Measurements from ENCODE around the gene TM9SF3. TPM values are rescaled to one million over a fixed set of nuclear protein-coding genes. Genes with fewer than 3 reads are reported as not detected.

Gene TM9SF3
- total RNA-seq, 3 donors from 2014 or later: 95.7 to 118 (median 116) TPM

- no peaks in the 10 kb centered on the region for H3K9me3 ChIP-seq
- DNase-seq (ENCODE audit: low spot score in 2 of 2): no peak
- intact Hi-C loops (cut with DNase I; ENCODE audit: low total_unique reads): no loop called here
- H3K36me3 ChIP-seq: no peaks in the 10 kb centered on the region
- no peak overlapping the region for H3K4me3 ChIP-seq
- H3K27ac ChIP-seq: no peak overlapping the region
- no peaks in the 10 kb centered on the region for H3K27me3 ChIP-seq
- TF ChIP-seq POLR2AphosphoS5 (IDR thresholded peaks at IDR 0.05) (no peak), POLR2A (IDR thresholded peaks at IDR 0.05) (no peak)
- TF ChIP-seq, protein P1, sequence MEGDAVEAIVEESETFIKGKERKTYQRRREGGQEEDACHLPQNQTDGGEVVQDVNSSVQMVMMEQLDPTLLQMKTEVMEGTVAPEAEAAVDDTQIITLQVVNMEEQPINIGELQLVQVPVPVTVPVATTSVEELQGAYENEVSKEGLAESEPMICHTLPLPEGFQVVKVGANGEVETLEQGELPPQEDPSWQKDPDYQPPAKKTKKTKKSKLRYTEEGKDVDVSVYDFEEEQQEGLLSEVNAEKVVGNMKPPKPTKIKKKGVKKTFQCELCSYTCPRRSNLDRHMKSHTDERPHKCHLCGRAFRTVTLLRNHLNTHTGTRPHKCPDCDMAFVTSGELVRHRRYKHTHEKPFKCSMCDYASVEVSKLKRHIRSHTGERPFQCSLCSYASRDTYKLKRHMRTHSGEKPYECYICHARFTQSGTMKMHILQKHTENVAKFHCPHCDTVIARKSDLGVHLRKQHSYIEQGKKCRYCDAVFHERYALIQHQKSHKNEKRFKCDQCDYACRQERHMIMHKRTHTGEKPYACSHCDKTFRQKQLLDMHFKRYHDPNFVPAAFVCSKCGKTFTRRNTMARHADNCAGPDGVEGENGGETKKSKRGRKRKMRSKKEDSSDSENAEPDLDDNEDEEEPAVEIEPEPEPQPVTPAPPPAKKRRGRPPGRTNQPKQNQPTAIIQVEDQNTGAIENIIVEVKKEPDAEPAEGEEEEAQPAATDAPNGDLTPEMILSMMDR (IDR thresholded peaks at IDR 0.05): no peak
- H3K4me1 ChIP-seq: no peaks in the 10 kb centered on the region
Observed at GRCh38 chr10:96609510-96609909, 22.7 kb upstream of the TM9SF3 start.

DNA sequence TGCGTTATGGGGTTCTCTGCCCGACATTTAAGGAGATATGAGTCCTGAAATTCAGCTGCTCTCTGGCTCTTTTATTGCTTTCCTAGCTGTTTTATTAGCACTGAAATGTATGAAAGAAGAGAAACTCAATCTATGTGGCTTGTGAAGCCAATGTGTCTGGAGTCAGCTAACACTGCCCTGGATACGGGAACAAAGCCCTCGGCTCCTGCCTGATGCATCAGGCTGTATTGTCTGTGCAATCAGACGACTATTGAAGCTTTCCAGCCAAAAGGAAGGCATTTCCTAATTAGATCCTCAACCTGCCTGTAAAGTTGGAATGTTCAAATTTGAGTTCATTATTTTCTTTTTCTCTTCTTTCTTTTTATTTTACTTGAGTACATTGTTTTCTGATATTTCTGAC is 22.0 kb upstream of the TM9SF3 start:
- Histone ChIP-seq H3K27me3 (no peaks in the 10 kb centered on the region), H3K9me3 (no peaks in the 10 kb centered on the region), H3K27ac (no peak overlapping the region), H3K4me3 (no peak overlapping the region), H3K36me3 (no peaks in the 10 kb centered on the region), H3K4me1 (no peaks in the 10 kb centered on the region)
- DNase-seq (ENCODE audit: low spot score in 2 of 2): no peak
- intact Hi-C loops (cut with DNase I; ENCODE audit: low total_unique reads): no loop called here
- TF ChIP-seq POLR2A (IDR thresholded peaks at IDR 0.05) (no peak), POLR2AphosphoS5 (IDR thresholded peaks at IDR 0.05) (no peak)
- TF ChIP-seq, protein P1 (IDR thresholded peaks at IDR 0.05): no peak

DNA sequence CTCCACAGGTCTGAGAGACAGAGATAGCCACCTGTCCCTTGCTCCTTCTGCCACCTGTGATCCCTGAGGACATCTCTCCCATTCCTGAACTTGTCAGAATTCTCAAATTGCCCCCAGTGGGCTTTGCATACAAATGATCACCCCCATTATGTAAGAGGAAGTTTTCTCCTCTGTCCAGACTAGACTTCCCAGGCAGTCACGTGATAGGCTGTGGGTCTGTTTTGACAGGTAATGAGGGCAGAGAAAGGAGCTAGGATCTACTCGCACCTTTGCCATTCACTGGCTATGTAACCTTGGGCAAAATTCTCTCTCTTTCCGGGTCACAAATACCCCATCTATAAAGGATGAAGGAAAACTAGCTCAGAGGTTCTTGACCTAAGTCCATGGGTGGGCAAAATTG is 21.4 kb upstream of the TM9SF3 start:
- Histone ChIP-seq H3K4me3 (no peak overlapping the region), H3K27ac (no peak overlapping the region), H3K9me3 (no peaks in the 10 kb centered on the region), H3K27me3 (no peaks in the 10 kb centered on the region), H3K4me1 (no peaks in the 10 kb centered on the region), H3K36me3 (no peaks in the 10 kb centered on the region)
- intact Hi-C loops (cut with DNase I; ENCODE audit: low total_unique reads): no loop called here
- no peak for DNase-seq (ENCODE audit: low spot score in 2 of 2)
- TF ChIP-seq POLR2AphosphoS5 (IDR thresholded peaks at IDR 0.05): no peak
- TF ChIP-seq, protein P1 (IDR thresholded peaks at IDR 0.05): no peak
- no peak for TF ChIP-seq POLR2A (IDR thresholded peaks at IDR 0.05)

DNA sequence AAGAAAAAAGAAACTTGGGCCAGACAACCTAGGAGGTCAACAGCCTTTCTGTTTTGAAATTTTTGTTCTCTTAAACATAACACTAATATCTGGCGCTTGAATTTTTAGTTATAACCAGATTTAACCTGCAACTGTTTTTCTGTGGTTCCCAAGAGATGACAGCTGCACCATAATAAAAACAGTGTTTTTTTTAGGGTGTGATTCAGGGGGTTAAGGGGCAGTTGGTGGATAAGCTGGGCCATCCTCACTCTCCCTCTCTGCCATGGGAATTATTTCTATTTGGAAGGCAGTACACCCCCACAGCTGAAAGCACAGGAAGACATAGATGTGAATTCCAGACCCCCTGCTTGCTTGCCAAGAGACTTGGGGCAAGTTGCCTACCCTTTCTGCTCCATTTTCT is 20.1 kb upstream of the TM9SF3 start:
- no peak overlapping the region for H3K27ac ChIP-seq
- H3K9me3 ChIP-seq: no peaks in the 10 kb centered on the region
- H3K27me3 ChIP-seq: no peaks in the 10 kb centered on the region
- H3K4me3 ChIP-seq: no peak overlapping the region
- H3K4me1 ChIP-seq: no peaks in the 10 kb centered on the region
- DNase-seq (ENCODE audit: low spot score in 2 of 2): no peak
- no peaks in the 10 kb centered on the region for H3K36me3 ChIP-seq
- no peak for TF ChIP-seq POLR2AphosphoS5 (IDR thresholded peaks at IDR 0.05)
- TF ChIP-seq POLR2A (IDR thresholded peaks at IDR 0.05): no peak
- TF ChIP-seq, protein P1 (IDR thresholded peaks at IDR 0.05): no peak
- intact Hi-C loops (cut with DNase I; ENCODE audit: low total_unique reads): no loop called here

- no peak overlapping the region for H3K4me3 ChIP-seq
- H3K27me3 ChIP-seq: no peaks in the 10 kb centered on the region
- TF ChIP-seq, protein P1 (IDR thresholded peaks at IDR 0.05): no peak
- no peak for TF ChIP-seq POLR2A (IDR thresholded peaks at IDR 0.05)
- no peak for TF ChIP-seq POLR2AphosphoS5 (IDR thresholded peaks at IDR 0.05)
- no peaks in the 10 kb centered on the region for H3K4me1 ChIP-seq
- no peaks in the 10 kb centered on the region for H3K9me3 ChIP-seq
- no peak overlapping the region for H3K27ac ChIP-seq
- intact Hi-C loops (cut with DNase I; ENCODE audit: low total_unique reads): no loop called here
- DNase-seq (ENCODE audit: low spot score in 2 of 2): no peak
- no peaks in the 10 kb centered on the region for H3K36me3 ChIP-seq
Observed at GRCh38 chr10:96606216-96606615, 19.4 kb upstream of the TM9SF3 start.

All from breast epithelium (tissue), 4 donors.